ENCODE data around the gene THAP7.
"Not testable (repeated sequence)": the region's sequence is repeated elsewhere in the genome, so short reads cannot be mapped to it uniquely, and the experiment has no call there.

THAP7 gene

DNA sequence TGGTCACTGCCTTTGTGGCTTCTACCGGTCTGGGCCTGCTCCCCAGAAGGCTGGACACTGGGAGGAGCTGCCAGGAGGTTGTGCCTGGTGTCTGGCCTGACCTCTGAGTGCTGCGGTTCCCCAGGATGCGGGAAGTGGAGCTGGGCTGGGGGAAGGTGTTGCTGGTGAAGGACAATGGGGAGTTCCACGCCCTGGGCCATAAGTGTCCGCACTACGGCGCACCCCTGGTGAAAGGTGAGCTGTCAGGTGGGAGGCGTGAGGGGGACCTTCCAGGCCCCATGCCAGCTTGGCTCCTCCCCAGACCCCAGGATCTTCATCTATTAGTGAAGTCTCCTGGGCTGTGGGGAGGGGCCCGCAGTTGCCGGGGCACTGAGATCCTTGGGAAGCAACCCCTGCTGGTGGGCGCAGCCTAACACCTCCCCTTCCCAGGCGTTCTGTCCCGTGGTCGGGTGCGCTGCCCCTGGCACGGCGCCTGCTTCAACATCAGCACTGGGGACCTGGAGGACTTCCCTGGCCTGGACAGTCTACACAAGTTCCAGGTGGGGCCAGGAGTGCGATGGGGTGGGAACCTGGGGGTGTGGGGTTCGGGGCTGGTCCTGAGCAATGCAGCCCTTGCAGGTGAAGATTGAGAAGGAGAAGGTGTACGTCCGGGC, 28.2 kb downstream of the THAP7 start:
- H3K27ac Mint-ChIP-seq, result no peak overlapping the region
- no peaks in the 10 kb centered on the region for H3K27me3 Mint-ChIP-seq

DNA sequence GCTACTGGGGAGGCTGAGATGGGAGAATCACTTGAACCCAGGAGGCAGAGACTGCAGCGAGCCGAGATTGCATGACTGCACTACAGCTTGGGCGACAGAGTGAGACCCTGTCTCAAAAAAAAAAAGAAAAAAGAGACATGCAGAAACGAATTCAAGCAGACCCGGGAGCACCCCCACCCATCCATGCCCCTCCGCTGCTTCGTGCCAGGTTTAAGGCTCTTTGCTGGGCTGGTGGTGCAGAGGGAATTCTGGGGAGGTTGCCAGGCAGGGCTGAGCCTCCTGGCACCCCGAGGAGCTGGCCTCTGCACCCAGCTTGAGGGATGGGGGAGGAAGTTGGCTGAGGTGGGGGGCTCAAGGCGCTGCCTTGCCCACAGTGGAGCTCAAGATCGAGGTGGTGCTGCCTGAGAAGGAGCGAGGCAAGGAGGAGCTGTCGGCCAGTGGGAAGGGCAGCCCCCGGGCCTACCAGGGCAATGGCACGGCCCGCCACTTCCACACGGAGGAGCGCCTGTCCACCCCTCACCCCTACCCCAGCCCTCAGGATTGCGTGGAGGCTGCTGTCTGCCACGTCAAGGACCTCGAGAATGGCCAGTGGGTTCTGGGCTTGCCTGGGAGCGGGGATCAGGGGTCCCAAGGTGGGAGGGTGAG, 28.9 kb downstream of the THAP7 start:
- H3K36me3 Mint-ChIP-seq (ENCODE audit: low read depth), result no peaks in the 10 kb centered on the region
- no peak overlapping the region for H3K4me3 Mint-ChIP-seq
- no peaks in the 10 kb centered on the region for H3K4me1 Mint-ChIP-seq (ENCODE audit: low read depth)
- H3K27me3 Mint-ChIP-seq, result no peaks in the 10 kb centered on the region
- no peak overlapping the region for H3K27ac Mint-ChIP-seq
- no peaks in the 10 kb centered on the region for H3K9me3 Mint-ChIP-seq
- no peak for DNase-seq

More for the DNA sequence above, 28.2 kb downstream of the THAP7 start:
- Mint-ChIP-seq H3K4me1 (ENCODE audit: low read depth) (no peaks in the 10 kb centered on the region), H3K4me3 (no peak overlapping the region), H3K36me3 (ENCODE audit: low read depth) (no peaks in the 10 kb centered on the region), H3K9me3 (no peaks in the 10 kb centered on the region)
- DNase-seq, result no peak

DNA sequence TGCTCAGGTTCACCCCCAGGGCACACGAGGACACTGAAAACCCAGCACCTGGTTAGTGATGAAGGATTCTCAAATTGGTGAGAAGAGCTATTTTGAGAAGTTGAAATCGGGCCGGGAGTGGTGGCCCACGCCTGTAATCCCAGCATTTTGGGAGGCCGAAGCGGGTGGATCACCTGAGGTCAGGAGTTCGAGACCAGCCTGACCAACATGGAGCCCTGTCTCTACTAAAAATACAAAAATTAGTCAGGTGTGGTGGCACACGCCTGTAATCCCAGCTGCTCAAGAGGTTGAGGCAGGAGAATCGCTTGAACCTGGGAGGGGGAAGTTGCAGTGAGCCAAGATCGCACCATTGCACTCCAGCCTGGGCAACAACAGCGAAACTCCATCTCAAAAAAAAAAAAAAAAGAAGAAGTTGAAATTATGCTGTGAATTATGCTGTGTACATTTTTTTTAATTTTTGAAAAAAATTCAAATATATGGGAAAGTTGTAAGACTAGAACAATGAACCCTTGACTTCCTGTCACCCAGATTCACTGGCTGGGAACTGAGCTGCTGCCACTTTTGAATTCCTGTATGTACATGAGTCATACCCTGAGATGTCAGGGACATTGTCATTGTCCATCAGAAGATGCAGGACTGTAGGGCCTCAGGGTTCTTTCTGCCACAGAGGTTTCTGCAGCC, 29.8 kb downstream of the THAP7 start:
- not testable (repeated sequence) for H3K4me3 Mint-ChIP-seq; H3K36me3 Mint-ChIP-seq (ENCODE audit: low read depth); DNase-seq; H3K4me1 Mint-ChIP-seq (ENCODE audit: low read depth); H3K27ac Mint-ChIP-seq; H3K27me3 Mint-ChIP-seq; H3K9me3 Mint-ChIP-seq

DNA sequence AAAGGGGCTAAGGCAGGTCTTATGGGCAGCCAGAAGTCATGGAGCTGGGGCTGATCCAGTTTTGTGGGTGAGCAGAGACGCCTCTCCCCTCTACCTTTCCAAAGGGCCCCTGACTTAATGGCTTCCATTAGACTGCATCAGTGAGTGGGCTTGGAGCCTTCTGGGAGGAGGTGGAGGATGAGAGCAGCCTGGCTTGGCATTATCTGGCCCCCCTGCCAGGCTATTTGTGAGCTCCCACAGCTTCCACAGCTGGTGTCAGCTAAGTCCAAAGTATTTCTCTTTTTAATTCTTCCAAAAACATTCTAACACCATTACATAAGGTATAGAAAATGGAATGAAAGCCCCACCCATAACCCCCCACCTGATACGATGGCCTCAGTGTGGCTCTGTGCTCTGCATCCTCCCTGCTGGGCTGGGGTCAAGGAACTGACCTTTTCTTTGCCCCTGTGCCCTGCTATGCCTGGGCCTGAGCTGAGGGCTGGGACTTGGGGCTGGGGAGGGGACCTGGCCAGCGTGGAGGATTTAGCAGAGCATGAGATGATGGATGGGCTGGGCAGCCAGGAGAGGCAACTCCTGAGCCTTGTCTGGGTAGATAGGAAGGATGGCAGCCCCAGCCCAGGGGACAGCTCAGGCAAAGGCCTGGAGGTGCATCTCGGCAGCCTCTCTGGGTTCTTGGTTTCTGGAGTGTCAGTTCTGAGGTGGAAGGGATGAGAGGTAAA, 30.8 kb downstream of the THAP7 start:
- Mint-ChIP-seq H3K9me3 (no peaks in the 10 kb centered on the region), H3K4me1 (ENCODE audit: low read depth) (no peaks in the 10 kb centered on the region), H3K4me3 (no peak overlapping the region), H3K27ac (no peak overlapping the region), H3K36me3 (ENCODE audit: low read depth) (no peaks in the 10 kb centered on the region), H3K27me3 (no peaks in the 10 kb centered on the region)
- DNase-seq, result no peak

DNA sequence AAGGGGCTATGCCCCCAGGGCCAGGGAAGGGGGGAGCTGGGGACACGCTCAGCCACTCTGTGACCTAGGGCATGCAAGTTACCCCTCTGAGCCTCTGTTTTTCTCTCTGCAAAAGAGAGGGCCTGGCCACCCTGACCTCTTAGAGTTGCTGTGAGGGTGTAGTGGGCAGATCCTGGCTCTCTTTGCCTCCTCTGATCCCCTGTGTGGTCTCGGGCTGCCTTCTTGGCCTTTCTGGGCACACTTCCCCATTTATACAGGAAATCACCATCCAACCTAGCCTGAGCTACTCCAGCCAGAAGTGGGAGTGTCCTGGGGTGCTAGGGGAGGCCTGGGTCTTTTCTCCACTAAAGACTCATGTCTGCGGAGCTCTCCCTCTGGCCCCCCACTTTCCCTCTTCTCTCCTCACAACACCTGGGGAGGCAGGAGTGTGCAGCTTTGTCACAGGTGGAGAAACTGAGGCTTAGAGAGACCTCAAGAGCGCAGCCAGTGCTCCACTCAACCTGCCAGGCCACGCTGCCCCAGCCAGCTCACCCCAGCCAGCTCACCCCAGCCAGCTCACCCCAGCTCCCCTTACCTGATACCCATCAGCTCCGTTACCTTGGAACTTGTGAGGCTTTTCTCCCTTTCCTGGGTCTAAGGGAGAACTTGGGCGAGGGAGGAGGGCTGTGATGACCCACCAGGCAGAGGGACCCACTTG, 33.5 kb downstream of the THAP7 start:
- Mint-ChIP-seq H3K27ac (no peak overlapping the region), H3K4me1 (ENCODE audit: low read depth) (peaks cover 11% of the 10 kb centered on the region), H3K27me3 (peaks cover 20% of the 10 kb centered on the region), H3K36me3 (ENCODE audit: low read depth) (no peaks in the 10 kb centered on the region), H3K4me3 (no peak overlapping the region), H3K9me3 (no peaks in the 10 kb centered on the region)
- no peak for DNase-seq

DNA sequence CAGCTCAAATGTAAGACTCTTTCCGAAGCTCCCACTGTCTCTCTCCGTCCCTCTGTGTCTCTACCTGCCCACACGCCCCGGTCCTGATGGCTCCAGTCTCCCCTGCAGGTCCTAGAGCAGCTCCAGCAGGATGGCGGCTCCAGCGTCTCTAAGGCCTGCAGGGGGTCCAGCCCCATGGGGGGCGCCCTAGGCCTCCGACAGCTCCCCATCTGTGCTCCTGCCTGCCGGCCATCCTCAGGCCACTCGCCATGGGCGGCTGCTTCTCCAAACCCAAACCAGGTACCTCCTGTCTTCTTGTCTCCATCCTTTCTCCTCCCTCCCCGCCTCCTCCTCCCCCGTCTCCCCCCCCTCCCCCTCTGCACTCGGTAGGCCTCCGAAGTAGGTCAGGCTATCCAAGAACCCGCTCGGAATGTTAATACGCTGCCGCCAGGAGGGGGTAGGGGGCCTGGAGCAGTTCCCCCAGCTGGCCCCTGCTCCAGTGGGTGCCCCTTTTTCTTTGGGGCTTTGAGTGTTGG, 34.2 kb downstream of the THAP7 start:
- Mint-ChIP-seq H3K27me3 (peaks cover 22% of the 10 kb centered on the region), H3K36me3 (ENCODE audit: low read depth) (no peaks in the 10 kb centered on the region), H3K27ac (no peak overlapping the region), H3K4me3 (no peak overlapping the region), H3K4me1 (ENCODE audit: low read depth) (peaks cover 11% of the 10 kb centered on the region), H3K9me3 (no peaks in the 10 kb centered on the region)
- DNase-seq, result no peak

DNA sequence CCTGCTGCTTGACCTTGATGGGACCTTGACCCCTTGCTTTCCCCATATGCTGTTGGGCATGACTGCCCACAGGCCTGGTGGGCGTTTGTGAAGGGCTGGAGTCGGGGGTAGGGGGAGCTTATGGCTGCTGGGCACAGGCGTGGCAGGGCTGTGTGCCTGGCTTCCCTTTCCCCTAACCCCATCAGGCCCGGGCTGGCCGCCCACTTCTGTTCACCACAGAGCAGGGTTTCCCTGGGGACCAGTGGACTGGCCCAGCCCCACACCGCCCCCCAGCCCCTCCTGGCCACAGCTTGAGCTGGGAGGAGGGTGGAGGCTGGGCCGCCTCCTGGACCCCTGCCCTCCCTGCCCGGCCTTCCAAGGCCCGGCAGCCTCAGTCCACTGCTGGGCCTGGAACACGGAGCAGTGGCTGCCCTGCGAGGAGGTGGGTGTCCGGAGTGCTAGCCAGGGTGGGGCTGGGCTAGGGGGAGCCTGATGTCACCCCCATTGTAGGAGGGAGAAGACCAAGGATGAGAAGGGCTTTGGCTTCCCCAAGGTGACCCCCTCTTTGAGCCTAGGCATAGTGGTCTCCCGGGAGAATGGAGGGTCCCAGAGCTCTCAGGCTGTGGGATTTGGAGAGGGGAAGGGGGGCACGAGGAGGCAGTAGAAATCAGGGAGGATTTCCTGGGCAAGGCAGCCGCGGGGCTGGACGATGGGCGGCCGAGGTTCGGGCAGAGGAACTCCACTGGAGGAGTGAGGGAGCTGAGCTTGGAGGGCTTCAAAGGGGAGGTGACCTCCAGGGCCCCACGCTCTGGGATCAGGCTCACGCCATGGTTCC, 34.8 kb downstream of the THAP7 start, which contains the start of gene AIFM3:
TSS of gene AIFM3 (plus strand) at position 373 of the 814 bp plus-strand sequence. CDS start 690 bp downstream, outside the sequence.
- H3K27me3 Mint-ChIP-seq, result peaks cover 22% of the 10 kb centered on the region
- no peaks in the 10 kb centered on the region for H3K36me3 Mint-ChIP-seq (ENCODE audit: low read depth)
- DNase-seq, result no peak
- H3K9me3 Mint-ChIP-seq, result no peaks in the 10 kb centered on the region
- H3K4me1 Mint-ChIP-seq (ENCODE audit: low read depth), result peaks cover 11% of the 10 kb centered on the region
- no peak within 1 kb of the TSS for H3K4me3 Mint-ChIP-seq
- no peak within 1 kb of the TSS for H3K27ac Mint-ChIP-seq

DNA sequence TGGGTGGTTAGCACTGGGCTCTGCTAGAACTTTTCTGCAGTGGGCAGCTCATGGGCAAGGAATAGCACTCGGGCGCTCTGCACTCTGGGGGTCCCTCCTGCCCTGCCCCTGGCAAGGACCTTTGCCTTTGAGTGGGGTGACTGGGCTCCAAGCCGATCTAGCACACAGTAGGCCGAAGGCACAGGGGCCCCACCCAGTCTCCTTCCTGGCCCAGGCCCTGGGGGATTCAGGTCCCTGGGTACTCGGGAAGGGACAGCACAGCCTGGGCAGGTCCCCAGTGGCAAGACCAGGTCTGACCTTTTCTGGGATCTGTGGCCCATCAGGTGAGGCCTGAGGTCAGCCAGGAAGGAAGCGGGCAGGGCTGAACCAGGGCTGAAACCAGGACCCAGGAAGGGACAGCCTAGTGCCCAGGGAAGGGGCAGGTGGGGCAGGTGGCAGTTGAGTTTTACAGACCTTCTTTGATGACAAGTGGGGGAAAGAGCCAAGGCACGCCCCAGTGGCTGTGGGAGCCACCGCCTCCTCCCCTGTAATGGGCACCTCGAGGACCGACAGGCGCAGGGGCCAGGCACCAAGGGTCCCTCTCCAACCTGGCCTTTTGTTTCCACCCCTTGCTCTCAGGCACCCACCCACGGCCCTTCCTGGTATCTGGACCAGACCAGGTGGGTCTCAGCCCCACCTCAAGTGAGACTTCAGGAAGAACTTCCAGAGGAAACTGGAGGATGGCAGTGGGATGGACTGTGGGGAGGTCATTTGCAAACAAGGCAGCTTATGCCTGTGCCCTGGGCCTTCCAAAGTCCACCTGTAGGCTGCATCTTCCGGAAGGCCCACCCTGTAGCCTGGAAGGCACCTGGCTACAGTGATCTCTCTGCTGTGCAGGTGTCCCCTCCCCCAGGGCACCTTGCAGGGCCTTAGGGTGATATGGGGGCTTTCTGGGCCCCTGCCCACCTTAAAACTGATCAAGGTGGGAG, 35.7 kb downstream of the THAP7 start:
- H3K4me1 Mint-ChIP-seq (ENCODE audit: low read depth), result peaks cover 16% of the 10 kb centered on the region
- no peak for DNase-seq
- no peaks in the 10 kb centered on the region for H3K36me3 Mint-ChIP-seq (ENCODE audit: low read depth)
- H3K9me3 Mint-ChIP-seq, result no peaks in the 10 kb centered on the region
- no peak overlapping the region for H3K4me3 Mint-ChIP-seq
- H3K27me3 Mint-ChIP-seq, result peaks cover 22% of the 10 kb centered on the region
- no peak overlapping the region for H3K27ac Mint-ChIP-seq

DNA sequence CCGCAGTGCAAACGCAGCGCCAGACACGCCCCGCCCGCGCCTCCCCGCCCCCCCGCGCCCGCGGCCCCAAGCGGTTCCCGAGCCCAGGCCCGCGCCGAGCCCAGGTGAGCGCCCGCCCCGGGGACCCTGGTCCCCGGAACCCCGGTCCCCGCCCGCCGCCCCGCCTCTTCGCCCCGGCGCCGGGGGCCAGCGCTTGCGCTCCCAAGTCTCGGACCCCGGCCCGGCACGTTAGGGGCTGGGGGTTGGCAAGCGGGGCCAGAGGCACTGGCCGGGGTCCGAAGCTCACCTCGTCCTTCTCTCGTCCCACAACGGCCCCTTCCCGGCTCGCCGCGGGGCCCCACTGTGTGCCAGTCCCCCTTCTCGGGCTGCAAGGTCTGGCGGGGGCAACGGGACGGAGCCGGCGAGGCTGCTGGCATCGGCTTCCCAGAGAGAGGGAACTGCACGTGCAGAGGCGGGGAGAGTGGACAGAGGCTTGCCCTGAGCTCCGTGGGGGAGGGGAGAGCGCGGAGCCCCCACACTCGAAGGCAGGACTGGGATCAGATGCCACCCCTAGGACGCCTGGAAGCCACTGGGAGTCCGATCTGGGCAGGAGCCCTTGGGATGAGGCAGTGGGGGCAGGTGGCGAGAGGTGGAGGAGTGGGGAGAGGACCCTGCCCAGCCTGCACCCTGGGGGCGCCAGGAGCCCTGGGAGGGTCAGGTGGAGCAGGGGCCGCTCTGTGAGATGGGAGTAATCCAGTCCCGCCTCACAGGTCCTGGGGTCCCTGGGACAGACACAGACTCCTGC, 36.6 kb downstream of the THAP7 start:
- Mint-ChIP-seq H3K9me3 (no peaks in the 10 kb centered on the region), H3K36me3 (ENCODE audit: low read depth) (no peaks in the 10 kb centered on the region), H3K4me1 (ENCODE audit: low read depth) (peaks cover 16% of the 10 kb centered on the region), H3K4me3 (peak overlapping the region; percentile 15), H3K27ac (no peak overlapping the region), H3K27me3 (peaks cover 26% of the 10 kb centered on the region)
- DNase-seq, result no peak

DNA sequence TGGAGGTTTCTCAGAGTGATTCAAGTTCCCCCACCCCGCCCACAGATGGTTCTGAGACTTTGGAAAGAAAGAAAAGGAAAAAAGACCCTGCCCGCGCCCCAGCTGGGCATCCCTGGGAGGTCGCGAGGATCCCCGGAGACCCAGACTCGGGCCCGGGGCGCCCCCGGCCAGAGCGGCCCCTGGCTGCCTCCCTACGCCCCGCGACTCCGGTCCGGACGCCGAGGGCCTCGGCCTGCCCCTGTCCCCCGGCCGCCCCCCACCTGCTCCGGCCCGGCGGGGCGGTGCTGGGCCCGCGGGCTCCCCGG, 37.2 kb downstream of the THAP7 start:
- Mint-ChIP-seq H3K36me3 (ENCODE audit: low read depth) (no peaks in the 10 kb centered on the region), H3K4me1 (ENCODE audit: low read depth) (peaks cover 16% of the 10 kb centered on the region), H3K27ac (no peak overlapping the region), H3K4me3 (peak overlapping the region; percentile 67), H3K27me3 (peaks cover 30% of the 10 kb centered on the region), H3K9me3 (no peaks in the 10 kb centered on the region)
- no peak for DNase-seq

DNA sequence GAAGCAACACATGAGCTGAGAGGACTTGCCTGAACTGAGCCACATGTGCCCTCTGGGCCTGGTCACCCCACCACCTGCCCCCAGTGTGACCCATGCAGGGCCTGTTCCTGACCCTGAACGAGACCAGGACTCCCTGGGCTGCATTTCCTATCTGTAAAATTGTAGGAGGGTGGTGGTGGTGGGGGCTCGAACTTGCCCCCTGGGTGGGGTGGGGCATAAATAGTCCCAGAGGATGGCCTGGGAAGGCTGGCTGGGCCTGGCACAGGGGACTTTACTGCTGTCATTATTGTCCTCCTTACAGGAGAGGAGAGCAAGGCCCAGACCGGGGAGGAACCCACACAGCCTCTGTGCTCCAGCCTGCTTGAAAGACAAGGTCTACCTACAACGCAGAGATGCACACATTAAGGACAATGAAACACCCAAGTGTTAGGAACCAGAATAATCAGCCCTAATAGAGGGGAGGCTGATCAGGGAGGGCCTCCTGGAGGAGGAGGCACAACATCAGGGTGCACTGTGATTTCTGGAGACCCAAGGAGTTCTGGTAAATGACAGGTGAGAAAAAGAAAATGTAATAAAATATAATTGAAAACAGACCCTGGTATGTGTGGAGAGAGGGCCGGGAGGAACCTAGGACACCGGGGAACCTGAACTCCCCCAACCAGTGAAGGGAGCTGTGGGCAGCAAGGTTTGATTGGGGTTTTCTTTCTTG, 37.7 kb downstream of the THAP7 start:
- Mint-ChIP-seq H3K4me3 (peak overlapping the region; percentile 67), H3K27me3 (peaks cover 30% of the 10 kb centered on the region), H3K27ac (no peak overlapping the region)

More for the DNA sequence above, 37.7 kb downstream of the THAP7 start:
- Mint-ChIP-seq H3K4me1 (ENCODE audit: low read depth) (peaks cover 16% of the 10 kb centered on the region), H3K36me3 (ENCODE audit: low read depth) (no peaks in the 10 kb centered on the region), H3K9me3 (no peaks in the 10 kb centered on the region)
- no peak for DNase-seq

Measured in activated T-cell treated with anti-CD3 and anti-CD28 coated beads, Interleukin-2, amount 50 U/mL, for 24 hours (primary cell).